Gastrocnemius medialis (tissue), 4 donors: ENCODE results near the gene KLHDC10. TPM values are rescaled to one million over a fixed set of nuclear protein-coding genes. Genes with fewer than 3 reads are reported as not detected.

Source experiments
- ATAC-seq, 2 donors: fragments of 150-250 bp; one replicate each; pipeline ENCODE4 v1.9.1; 2016
- DNase-seq, 2 donors: peaks; one replicate each; pipeline ENCODE4 v3.0.0-alpha.2; 2019
- H3K27ac ChIP-seq, 4 donors: fragments of 200-600 bp; sonication (generic); 1 replicate in 1 of 4; 2 replicates in 3 of 4; pipeline ENCODE4 v1.5.1; 2016 to 2018; ENCODE audit warnings: mild to moderate bottlenecking in 2 of 4, moderate library complexity in 1 of 4
- H3K27me3 ChIP-seq, 3 donors: fragments of 200-600 bp; sonication (generic) in 2 of 3; 1 replicate in 1 of 3; 2 replicates in 2 of 3; pipeline versions ENCODE4 v1.5.1 to v1.6.0; 2016 to 2019; ENCODE audit warnings: mild to moderate bottlenecking in 1 of 3, moderate library complexity in 1 of 3
- H3K36me3 ChIP-seq, 2 donors: fragments of 200-600 bp; sonication (generic) in 1 of 2; one replicate each; pipeline ENCODE4 v1.5.1; 2017 to 2018
- H3K4me1 ChIP-seq, 2 donors: fragments of 200-600 bp; sonication (generic) in 1 of 2; one replicate each; pipeline ENCODE4 v1.5.1; 2016 to 2017; ENCODE audit warnings: mild to moderate bottlenecking in 2 of 2
- H3K4me3 ChIP-seq, 4 donors: fragments of 200-600 bp; sonication (generic) in 3 of 4; 1 replicate in 1 of 4; 2 replicates in 3 of 4; pipeline ENCODE4 v1.5.1; 2016 to 2019; ENCODE audit warnings: mild to moderate bottlenecking in 2 of 4
- H3K9me3 ChIP-seq, 3 donors: fragments of 200-600 bp; sonication (generic) in 2 of 3; 1 replicate in 1 of 3; 2 replicates in 2 of 3; pipeline ENCODE4 v1.5.1; 2016 to 2019
- POLR2A ChIP-seq, 2 donors: fragments of 450-650 bp; IDR thresholded peaks; one replicate each; pipeline ENCODE4 v1.6.1; 2017; ENCODE audit warnings: antibody characterized with exemption in 2 of 2, mild to moderate bottlenecking in 2 of 2, moderate library complexity in 2 of 2
- in situ Hi-C, 4 donors: fragments of 200-750 bp; cut with MboI; loops; one replicate each; pipeline versions ENCODE4 v1.15.0 to v1.8.0; 2017; ENCODE audit warnings: low sequenced_read_pairs in 4 of 4
- intact Hi-C: fragments of 100-400 bp; cut with DNase I; formaldehyde crosslinking; loops from one replicate; pipeline ENCODE4 v1.15.1; 2023; ENCODE audit warnings: low total_unique reads
- total RNA-seq, 4 donors: library from RNA; depleted of rRNA; stranded (reverse); fragments of >200 nt; gene quantifications; one replicate each; pipeline versions ENCODE4 v1.1.0 to v1.2.3, GENCODE V29; 2016
- TF ChIP-seq, protein P1 (sequence below), 5 experiments: fragments of 450-650 bp in 3 of 5; fragments of 200-600 bp in 2 of 5; sonication (generic) in 2 of 5; IDR thresholded peaks in 4 of 5; conservative IDR thresholded peaks in 1 of 5; 1 replicate in 4 of 5; 2 replicates in 1 of 5; pipeline ENCODE4 v1.5.1; 2016 to 2019; ENCODE audit warnings: antibody characterized with exemption in 5 of 5, mild to moderate bottlenecking in 3 of 5, moderate library complexity in 3 of 5

KLHDC10 gene
- total RNA-seq, 4 donors from 2014 or later, result 27.6 to 46.0 (median 34.5) TPM

GRCh38 chr7:130137207-130137606 is 66.9 kb downstream of the KLHDC10 start:
- H3K4me3 ChIP-seq, result no peak overlapping the region
- intact Hi-C loops, result no loop called here

GRCh38 chr7:130139193-130139960 is 69.0 kb downstream of the KLHDC10 start:
- H3K9me3 ChIP-seq, result no peaks in the 10 kb centered on the region
- ATAC-seq, result no peak
- no peak for TF ChIP-seq POLR2A (IDR thresholded peaks at IDR 0.05)
- TF ChIP-seq, protein P1, sequence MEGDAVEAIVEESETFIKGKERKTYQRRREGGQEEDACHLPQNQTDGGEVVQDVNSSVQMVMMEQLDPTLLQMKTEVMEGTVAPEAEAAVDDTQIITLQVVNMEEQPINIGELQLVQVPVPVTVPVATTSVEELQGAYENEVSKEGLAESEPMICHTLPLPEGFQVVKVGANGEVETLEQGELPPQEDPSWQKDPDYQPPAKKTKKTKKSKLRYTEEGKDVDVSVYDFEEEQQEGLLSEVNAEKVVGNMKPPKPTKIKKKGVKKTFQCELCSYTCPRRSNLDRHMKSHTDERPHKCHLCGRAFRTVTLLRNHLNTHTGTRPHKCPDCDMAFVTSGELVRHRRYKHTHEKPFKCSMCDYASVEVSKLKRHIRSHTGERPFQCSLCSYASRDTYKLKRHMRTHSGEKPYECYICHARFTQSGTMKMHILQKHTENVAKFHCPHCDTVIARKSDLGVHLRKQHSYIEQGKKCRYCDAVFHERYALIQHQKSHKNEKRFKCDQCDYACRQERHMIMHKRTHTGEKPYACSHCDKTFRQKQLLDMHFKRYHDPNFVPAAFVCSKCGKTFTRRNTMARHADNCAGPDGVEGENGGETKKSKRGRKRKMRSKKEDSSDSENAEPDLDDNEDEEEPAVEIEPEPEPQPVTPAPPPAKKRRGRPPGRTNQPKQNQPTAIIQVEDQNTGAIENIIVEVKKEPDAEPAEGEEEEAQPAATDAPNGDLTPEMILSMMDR (IDR thresholded peaks at IDR 0.05 in 4 of 5, conservative IDR thresholded peaks at IDR 0.05 in 1 of 5), result no peak
- H3K27me3 ChIP-seq, result no peaks in the 10 kb centered on the region
- no peaks in the 10 kb centered on the region for H3K36me3 ChIP-seq
- no peak overlapping the region for H3K27ac ChIP-seq
- in situ Hi-C loops, result no loop called here
- H3K4me3 ChIP-seq, result no peak overlapping the region
- DNase-seq, result no peak
- H3K4me1 ChIP-seq, result no peaks in the 10 kb centered on the region
- intact Hi-C loops, result no loop called here

More at GRCh38 chr7:130137207-130137606, 66.9 kb downstream of the KLHDC10 start:
- no peak for DNase-seq
- no peaks in the 10 kb centered on the region for H3K27me3 ChIP-seq
- H3K4me1 ChIP-seq, result no peaks in the 10 kb centered on the region
- H3K36me3 ChIP-seq, result no peaks in the 10 kb centered on the region
- H3K27ac ChIP-seq, result no peak overlapping the region
- in situ Hi-C loops, result no loop called here
- TF ChIP-seq, protein P1 (IDR thresholded peaks at IDR 0.05 in 4 of 5, conservative IDR thresholded peaks at IDR 0.05 in 1 of 5), result no peak
- TF ChIP-seq POLR2A (IDR thresholded peaks at IDR 0.05), result no peak
- ATAC-seq, result no peak
- no peaks in the 10 kb centered on the region for H3K9me3 ChIP-seq

- no peak for TF ChIP-seq POLR2A (IDR thresholded peaks at IDR 0.05)
- TF ChIP-seq, protein P1 (IDR thresholded peaks at IDR 0.05 in 4 of 5, conservative IDR thresholded peaks at IDR 0.05 in 1 of 5), result no peak
- Histone ChIP-seq H3K27ac (peak overlapping the region in 3 of 4 donors; percentile 43 to 52 (median 50)), H3K36me3 (no peaks in the 10 kb centered on the region), H3K4me3 (peak overlapping the region; percentile 41 to 51 (median 48)), H3K9me3 (no peaks in the 10 kb centered on the region), H3K27me3 (no peaks in the 10 kb centered on the region), H3K4me1 (no peaks in the 10 kb centered on the region)
- in situ Hi-C loops, result no loop called here
- intact Hi-C loops, result no loop called here
- ATAC-seq, result no peak
- DNase-seq, result no peak
These were observed 70.3 kb downstream of the KLHDC10 start for GRCh38 chr7:130140551-130141160.

DNA sequence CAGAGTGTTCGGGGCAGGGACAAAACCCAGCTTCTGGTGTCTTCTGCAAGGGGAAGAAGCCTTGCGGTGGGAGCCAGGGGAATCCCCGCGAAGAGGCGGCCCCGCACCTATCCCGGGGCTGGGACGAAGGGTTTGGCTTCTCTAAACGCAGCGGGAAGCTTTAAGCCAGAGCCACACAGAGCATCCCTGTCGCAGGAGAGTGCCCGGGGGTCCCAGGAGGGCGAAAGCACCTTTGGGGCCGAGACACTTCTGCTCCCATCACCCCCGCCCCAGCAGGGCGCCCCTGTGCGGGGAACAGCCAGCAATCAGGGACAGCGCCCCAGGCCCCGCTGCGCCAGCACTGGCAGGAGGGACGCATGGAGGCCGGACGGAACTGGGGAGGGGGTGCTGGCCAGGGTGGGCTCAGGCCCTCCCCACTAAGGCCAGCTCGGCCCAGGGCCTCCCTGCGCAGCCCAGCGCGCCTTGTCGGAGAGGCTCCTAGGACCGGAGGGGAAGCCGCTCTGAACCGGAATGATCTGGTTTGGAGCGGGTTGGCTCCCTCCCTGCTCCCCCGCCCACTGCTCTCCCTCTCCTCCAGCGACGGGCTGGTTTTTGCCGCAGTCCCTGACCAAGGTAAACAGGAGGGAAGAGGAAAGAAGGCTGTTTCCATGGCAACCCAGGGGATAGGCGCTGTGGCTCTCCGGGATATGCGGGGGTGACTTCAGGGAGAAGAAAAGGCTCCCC is 71.0 kb downstream of the KLHDC10 start:
- H3K4me3 ChIP-seq, result peak overlapping the region; percentile 41 to 51 (median 48)
- in situ Hi-C loops (no loop called here), intact Hi-C loops (no loop called here)
- no peaks in the 10 kb centered on the region for H3K9me3 ChIP-seq
- ATAC-seq (peak in 1 of 2 donors; percentile 42), DNase-seq (no peak)
- H3K27me3 ChIP-seq, result no peaks in the 10 kb centered on the region
- TF ChIP-seq, protein P1 (IDR thresholded peaks at IDR 0.05 in 4 of 5, conservative IDR thresholded peaks at IDR 0.05 in 1 of 5), result no peak
- TF ChIP-seq POLR2A (IDR thresholded peaks at IDR 0.05), result no peak
- H3K4me1 ChIP-seq, result no peaks in the 10 kb centered on the region
- H3K27ac ChIP-seq, result peak overlapping the region; percentile 23 to 52 (median 46)
- H3K36me3 ChIP-seq, result no peaks in the 10 kb centered on the region
